RWPE1 (cell line): ENCODE results near the gene ADAD2.

Source experiments
- CTCF ChIA-PET: fragments of 350-600 bp; sonication (Branson Sonifier 250); formaldehyde crosslinking; extraction: SDS; loops from one replicate; lab custom pipeline; 2021; lab: Yijun Ruan, JAX
- POLR2A ChIA-PET: fragments of 400-600 bp; formaldehyde crosslinking; extraction: SDS; loops from one replicate; lab custom pipeline; 2020; ENCODE audit warnings: antibody characterized with exemption; ENCODE audit not compliant: low non-redundant PET; lab: Yijun Ruan, JAX
- DNase-seq: peaks from one replicate; pipeline ENCODE4 v3.0.0; 2012; ENCODE audit warnings: low spot score
- H3K27ac ChIP-seq: fragments of 450-650 bp; 2 replicates; pipeline ENCODE4 v1.5.1; 2017
- TF ChIP-seq, protein P1 (sequence below): fragments of 450-650 bp; conservative IDR thresholded peaks from 2 replicates; pipeline ENCODE4 v1.5.1; 2017; ENCODE audit warnings: low read depth, mild to moderate bottlenecking

The ADAD2 gene

DNA sequence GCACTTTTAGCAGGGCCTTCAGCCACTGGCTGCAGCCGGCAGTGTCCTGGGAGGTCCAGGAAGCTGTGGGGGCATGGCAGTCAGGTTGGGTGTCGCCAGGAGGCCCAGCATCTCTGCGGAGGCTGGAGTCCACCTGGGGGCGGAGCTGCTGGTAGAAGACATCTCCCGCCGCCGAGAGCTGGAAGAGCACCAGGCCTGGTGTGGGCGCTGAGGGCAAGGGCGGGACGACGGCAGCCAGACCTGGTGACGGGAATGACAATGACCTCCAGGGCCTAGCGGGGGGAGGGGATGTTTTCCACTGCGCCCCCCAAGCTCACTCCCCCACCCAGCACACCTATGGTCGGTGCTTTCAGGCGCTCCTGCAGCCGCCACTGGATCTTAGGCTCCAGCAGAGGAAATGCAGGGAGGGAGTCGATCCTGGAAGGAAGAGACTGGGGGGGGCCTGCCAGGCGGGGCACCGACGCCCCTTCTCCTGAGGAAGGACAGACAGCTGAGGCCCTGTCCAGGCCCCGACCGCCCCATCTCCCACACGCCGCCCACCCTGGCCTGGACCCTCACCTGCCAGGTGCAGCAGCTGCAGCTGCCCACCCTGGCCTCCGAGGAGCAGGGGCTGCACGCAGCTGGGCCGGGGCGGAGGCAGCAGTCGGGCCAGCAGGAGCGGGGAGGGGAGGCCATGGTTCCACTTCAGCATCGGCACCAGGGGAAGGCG lies 11.2 kb upstream of the ADAD2 start:
- TF ChIP-seq, protein P1, sequence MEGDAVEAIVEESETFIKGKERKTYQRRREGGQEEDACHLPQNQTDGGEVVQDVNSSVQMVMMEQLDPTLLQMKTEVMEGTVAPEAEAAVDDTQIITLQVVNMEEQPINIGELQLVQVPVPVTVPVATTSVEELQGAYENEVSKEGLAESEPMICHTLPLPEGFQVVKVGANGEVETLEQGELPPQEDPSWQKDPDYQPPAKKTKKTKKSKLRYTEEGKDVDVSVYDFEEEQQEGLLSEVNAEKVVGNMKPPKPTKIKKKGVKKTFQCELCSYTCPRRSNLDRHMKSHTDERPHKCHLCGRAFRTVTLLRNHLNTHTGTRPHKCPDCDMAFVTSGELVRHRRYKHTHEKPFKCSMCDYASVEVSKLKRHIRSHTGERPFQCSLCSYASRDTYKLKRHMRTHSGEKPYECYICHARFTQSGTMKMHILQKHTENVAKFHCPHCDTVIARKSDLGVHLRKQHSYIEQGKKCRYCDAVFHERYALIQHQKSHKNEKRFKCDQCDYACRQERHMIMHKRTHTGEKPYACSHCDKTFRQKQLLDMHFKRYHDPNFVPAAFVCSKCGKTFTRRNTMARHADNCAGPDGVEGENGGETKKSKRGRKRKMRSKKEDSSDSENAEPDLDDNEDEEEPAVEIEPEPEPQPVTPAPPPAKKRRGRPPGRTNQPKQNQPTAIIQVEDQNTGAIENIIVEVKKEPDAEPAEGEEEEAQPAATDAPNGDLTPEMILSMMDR = no peak
- ChIA-PET CTCF (interaction anchor here (0.7 to 0.8 kb wide), 2 partner anchors 63 to 443 kb away, joined by 4 read pairs; partner anchors contain the start of gene MBTPS1), POLR2A (no interaction called here)
- no peak for DNase-seq
- H3K27ac ChIP-seq = peak overlapping the region; percentile 95

GRCh38 chr16:84180519-84181140 lies 10.3 kb upstream of the ADAD2 start:
- DNase-seq = no peak
- TF ChIP-seq, protein P1 = no peak
- POLR2A ChIA-PET = no interaction called here
- CTCF ChIA-PET = interaction anchor here (0.7 kb wide), 1 partner anchor 1436 kb away, joined by 3 read pairs; no protein-coding TSS in a partner anchor
- H3K27ac ChIP-seq = no peak overlapping the region; the same call in 1 of the 2 replicates

DNA sequence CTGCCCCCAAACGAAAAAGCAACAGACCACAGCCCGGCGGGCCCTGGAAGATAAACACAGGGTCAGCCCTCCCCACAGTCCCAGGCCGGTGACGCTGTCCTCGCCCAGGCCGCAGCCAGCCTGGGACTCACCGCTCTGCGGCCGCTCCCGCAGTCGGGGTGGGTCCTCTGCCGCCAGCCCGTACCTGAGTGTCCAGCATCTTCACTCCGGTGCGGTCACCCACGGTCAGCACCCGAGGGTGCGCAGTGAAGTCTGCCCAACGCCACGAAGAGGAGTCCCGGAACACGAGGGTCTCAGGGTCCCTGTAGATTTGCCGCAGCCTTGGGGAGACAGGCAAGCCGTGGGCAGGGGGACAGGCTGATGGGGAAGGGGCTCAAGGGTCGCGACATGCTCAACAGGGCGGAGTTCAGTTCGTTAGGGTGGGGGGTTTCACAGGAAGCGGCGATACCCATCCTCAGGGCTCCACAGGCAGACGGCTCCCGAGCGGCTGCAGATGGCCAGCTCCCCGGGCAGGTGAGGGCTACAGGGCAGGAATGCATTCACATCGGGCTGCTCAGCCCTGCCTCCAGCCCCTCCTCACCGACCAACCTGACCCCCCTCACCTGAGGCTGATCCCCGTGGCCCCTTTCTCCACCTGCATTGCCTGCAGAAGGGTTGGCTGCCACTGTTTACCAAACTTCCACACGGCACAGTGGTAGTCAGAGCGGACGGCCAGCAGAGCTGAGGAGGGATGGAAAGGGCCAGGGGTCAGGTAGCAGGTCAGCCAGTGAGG lies 9.6 kb upstream of the ADAD2 start:
- DNase-seq = no peak
- TF ChIP-seq, protein P1 = no peak
- no peak overlapping the region for H3K27ac ChIP-seq
- ChIA-PET CTCF (interaction anchor here (0.7 kb wide), 1 partner anchor 1435 kb away, joined by 3 read pairs; no protein-coding TSS in a partner anchor), POLR2A (no interaction called here)

GRCh38 chr16:84182104-84182503 lies 8.9 kb upstream of the ADAD2 start:
- ChIA-PET POLR2A (no interaction called here), CTCF (interaction anchor here (1.0 kb wide), 1 partner anchor 55 kb away, joined by 3 read pairs; no protein-coding TSS in a partner anchor)
- no peak overlapping the region for H3K27ac ChIP-seq
- no peak for DNase-seq
- TF ChIP-seq, protein P1 = no peak

GRCh38 chr16:84182680-84183571 lies 8.0 kb upstream of the ADAD2 start:
- ChIA-PET CTCF (interaction anchor here (0.6 to 1.5 kb wide), 4 partner anchors 13 to 434 kb away, joined by 3 to 6 read pairs (median 3); no protein-coding TSS in a partner anchor), POLR2A (no interaction called here)
- no peak for DNase-seq
- H3K27ac ChIP-seq = no peak overlapping the region
- TF ChIP-seq, protein P1 = no peak
